HG02973 (cell line): Measurements from ENCODE around the gene TRABD.

ENCODE experiments used
- ATAC-seq: cut with Tn5 transposase; IDR thresholded peaks from one replicate; pipeline ENCODE4 v1.9.1; 2021; ENCODE audit warnings: moderate library complexity; ENCODE audit not compliant: unreplicated experiment

The TRABD gene

DNA sequence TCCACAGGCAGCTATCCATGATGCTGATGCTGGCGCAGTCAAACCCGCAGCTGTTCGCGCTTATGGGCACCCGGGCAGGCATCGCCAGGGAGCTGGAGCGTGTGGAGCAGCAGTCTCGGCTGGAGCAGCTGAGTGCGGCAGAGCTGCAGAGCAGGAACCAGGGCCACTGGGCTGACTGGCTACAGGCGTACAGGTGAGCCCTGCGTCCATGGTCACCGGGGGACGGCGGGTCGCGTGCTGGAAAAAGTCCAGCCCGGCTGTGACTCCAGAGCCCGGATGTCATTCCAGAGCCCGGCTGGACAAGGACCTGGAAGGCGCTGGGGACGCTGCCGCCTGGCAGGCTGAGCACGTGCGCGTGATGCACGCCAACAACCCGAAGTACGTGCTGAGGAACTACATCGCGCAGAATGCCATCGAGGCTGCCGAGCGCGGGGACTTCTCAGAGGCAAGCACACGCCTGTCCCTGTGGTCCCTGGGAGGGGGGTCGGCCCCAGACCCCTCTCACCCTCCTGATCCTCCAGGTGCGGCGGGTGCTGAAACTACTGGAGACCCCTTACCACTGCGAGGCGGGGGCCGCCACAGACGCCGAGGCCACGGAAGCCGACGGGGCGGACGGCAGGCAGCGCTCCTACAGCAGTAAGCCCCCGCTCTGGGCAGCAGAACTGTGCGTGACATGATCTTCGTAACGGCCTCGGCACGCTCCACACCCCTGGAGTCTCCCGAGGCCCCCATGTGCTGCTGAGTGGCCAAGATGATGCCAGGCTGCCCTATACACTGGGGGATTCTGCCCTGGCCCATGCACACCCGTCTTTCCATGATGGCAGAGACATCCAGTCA is 31.2 kb downstream of the TRABD start:
- no peak for ATAC-seq

DNA sequence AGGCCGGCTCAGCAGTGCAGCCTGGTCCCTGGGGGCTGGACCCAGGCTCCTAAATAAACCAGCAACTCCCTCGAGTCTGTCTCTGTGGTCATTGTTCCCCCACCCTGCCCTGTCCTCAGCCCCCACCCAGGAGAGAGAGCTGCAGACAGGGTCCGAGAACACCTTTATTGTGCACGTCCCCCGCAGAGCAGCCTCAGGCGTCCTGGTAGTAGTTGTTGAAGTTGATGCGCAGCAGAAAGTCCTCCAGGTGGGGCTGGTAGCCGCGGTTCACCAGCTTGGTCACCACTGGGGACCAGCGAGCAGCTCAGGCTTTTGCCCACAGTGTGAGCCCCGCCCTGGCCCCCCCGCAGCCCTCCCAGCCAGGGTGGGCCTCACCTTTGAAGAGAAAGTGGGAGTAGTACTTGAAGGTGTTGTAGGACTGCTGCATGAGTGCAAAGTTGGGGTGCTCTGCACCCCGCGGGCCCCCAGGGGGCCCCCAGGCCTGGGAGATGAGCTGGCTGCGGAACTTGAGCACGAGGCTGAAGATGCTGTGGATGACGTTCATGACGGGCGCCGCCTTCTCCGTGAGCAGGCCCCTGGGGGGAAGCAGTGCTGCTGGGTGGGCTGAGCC is 31.9 kb downstream of the TRABD start:
- no peak for ATAC-seq

DNA sequence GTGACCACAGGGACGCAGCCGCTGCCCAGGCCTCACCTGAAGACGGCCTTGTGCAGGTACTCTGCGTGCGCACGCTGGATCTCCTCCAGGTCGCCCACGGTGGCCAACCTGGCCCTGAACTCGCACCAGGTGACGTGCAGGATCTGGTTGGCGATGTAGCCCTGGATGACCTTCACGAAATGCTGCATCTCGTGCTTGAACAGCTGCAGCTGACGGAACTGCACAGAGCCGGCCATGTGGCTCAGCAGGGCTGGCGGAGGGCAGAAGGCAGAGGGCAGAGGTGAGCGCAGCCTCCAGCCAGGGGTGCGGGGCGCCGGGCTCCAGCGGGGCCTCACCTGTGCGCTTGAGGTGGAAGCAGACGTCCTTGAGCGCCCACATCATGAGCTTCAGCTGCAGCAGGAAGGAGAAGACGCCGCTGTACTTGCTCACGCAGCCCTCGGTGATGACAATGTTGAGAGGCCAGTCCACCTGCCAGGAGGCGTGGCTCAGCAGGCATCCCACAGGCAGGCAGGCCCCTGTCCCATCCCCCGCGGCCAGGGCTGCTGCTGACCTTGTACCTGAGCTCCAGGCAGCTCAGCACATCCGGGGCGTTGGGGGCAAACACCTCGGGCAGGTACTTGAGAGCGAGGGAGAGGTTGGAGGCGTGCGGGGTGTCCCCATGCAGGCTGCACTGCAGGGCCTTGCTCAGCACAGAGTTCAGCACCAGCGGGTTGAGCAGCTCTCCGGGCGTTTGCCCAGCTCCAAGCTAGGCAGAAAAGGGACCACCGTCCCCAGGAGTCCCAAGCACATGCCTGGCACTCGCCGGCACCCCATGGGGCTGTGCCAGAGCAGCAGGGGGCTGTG is 32.7 kb downstream of the TRABD start:
- no peak for ATAC-seq

DNA sequence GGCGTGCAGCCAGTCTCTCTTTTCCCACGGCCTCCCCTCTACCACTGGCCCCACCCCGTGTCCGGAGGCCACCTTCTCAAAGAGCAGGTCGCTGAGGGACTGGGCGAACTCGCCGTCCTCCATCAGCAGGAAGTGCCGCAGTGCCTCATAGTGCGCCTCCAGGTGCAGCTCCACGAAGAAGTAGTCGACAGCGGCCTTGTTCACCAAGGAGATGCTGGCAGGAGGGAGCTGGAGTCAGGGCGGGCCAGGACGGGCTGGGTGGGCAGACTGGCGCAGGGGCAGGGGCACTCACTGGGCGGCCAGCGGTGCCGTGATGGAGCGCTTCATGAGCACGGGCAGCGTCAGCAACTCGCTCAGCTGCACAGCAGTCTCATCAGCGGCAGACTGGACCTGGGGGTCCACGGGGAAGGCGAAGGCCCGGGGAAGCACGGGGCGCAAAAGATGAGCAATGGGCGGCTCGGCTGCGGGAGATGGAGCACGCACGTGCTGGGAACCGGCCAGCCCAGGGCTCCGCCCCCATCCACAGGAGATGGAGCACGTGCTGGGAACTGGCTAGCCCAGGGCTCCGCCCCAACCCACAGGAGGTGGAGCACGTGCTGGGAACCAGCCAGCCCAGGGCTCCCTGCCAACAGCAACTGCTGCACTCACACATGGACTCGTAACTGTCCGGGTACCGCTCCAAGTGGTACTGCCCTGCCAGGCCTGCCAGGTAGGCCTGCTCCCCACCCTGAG is 33.4 kb downstream of the TRABD start:
- ATAC-seq = no peak

DNA sequence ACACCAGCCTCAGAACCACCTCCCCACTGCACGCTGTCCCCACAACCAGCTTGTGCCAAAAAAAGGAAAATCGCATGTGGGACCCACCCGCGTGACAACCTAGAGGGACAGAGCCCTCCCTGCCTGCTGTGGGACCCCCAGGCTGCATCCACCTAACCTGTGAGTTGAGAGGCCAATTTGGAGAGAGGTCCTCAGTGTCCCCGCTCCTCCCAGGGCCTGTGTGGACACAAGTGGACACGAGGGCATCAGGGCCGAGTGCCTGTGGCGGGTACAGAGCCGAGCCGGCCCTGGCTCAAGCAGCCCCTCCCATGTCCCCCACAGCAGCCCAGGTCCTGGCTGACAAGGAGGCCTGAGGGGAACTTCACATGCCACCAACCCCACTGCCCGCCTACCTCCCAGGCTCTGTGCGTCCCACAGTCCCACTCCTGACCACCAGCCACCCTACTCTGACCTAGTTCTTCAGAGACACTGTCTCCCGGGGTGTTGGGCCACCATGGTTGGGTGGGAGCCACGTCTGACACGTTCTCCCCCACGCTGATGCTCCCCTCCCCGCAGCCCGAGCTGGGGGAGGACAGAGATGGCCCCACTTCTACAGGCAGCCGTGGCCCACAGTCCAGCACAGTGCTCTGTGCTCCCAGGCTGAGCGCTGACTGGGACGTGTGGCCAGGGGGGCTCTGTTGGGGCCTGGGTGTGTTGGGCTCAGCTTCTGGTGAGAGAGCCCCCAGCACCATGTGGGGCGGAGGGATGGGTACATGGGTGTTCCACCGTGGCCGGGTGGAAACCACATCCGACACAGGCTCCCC is 34.3 kb downstream of the TRABD start:
- no peak for ATAC-seq

DNA sequence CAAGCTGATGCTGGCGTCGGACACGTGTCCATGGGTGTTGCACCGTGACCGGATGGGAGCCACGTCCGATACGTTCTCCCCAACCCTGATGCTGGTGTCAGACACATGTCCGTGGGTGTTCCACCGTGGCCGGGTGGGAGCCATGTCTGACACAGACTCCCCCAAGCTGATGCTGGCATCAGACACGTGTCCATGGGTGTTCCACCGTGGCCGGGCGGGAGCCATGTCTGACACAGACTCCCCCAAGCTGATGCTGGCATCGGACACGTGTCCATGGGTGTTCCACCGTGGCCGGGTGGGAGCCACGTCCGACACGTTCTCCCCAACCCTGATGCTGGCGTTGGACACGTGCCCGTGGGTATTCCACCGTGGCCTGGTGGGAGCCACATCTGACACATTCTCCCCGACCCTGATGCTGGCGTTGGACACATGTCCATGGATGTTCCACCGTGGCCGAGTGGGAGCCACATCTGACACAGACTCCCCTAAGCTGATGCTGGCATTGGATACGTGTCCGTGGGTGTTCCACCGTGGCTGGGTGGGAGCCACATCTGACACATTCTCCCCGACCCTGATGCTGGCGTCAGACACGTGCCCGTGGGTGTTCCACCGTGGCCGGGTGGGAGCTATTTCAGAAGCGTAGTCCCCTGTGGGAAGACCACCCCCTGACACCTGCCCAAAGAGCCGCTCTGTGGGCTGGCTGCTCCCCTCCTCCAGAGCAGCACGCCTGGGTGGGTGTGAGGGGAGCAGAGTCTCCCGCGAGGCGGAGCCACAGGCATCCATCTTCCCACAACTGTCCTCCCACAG is 35.1 kb downstream of the TRABD start:
- no peak for ATAC-seq

DNA sequence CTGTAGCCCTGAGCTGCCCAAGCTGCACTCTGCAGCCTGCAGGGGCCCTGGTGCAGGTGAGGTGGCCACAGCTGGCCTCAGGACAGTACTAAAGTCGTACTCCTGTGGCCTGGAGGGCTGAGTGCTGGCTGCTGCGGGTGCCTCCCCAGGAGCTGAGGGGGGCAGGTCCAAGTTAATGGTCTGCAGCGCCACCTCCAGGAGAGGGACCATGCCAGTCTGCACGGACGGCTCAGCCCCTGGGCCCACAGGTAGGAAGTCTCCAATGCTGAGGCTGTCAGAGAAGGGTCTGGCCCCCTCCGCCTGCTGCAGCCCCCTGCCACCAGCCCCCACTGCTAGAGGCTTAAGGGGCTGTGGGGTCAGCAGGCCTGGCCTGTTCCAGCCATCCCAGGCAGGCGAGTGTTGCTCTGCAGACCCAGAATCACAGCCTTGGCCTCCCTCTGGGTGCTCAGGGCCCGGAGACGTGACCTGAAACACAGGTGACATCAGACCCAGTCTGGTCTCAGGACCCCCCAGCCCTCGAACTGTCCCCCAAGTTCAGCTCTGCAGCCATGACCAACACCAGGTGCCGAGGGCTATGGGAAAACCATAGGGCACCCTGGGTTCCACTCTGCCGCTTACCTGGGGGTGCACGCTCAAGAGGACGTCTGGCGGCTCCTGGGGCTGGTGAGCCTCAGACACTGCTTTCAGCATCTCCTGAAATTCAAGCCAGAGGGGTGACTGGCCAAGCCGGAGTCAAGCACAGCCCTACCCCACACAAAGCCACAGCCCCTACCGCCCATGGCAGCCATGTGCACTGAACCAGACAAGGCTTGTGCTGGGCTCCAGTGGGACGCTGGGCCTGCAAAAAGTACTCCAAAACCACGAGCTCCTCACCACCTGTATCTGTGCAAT is 35.9 kb downstream of the TRABD start:
- ATAC-seq = no peak

DNA sequence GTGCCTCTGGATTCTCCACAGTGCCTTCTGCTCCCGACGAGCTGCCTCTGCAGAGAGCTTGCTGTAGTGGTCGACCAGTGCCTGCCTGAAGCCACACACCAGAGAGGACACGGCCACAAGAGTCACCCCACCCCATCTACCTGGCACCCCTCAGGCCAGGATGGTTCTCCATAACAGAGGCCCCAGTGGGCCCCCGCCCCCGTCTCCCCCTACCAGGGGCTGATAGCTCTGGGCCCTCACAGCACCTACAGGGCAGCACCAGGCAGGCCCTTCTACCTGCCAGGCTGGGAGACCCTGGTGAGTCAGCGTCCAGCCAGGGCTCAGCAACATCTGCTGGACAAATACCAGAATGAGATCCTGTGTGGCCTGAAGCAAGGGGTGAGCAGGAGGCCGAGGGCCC is 36.8 kb downstream of the TRABD start:
- no peak for ATAC-seq

DNA sequence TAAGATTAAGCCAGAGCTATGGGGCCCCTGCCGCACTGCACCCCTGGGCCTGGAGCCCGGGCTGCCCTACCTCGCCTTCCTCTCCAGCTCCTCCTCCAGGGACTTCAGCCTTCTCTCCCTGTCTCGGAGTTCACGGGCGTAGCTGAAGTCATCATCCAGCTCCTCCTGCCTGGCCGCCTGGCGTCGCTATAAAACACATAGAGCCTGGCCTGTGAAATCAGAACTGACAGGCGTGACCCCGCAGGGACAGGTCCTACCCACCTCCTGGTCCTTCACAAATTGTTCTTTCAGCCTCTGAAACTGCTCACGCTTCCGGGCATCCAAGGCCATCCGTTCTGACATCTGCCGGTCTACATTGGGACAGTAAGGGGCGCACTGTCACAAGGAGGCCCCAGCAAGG is 38.4 kb downstream of the TRABD start:
- ATAC-seq = no peak

DNA sequence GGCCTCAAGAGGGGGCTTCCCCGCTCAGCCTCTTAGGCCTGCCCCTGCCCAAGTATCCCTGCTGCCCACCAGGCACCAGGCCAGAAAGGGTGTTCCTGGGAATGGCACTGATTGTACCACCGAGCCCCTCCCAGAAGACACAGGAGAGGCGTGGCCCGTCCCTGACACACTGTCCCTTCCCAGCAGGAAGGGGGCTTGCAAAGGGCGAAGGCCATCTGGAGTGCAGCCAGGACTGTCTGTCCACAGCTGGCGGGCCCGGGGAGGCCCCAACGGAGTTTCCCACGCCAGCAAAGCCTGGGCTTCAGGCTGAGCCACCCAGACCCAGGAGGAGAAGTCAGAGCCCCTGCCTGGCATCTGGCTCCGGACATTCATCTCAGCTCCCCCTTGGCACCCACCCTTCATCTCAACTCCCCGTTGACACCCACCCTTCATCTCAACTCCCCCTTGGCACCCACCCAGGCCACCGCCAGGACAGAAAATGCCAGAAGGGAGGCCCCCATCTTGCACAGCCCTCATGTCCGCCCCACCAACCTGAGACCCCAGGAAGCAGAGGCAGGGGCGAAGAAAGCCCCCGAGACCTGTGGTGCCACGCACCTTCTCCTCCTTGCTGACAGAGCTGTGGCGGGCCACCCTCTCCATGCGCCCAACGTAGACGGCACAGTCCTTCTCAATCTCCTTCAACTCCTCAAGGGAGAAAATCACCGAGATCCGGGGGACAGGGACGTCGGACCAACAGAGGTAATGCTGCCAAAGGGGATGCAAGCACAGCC is 39.7 kb downstream of the TRABD start:
- ATAC-seq = no peak

DNA sequence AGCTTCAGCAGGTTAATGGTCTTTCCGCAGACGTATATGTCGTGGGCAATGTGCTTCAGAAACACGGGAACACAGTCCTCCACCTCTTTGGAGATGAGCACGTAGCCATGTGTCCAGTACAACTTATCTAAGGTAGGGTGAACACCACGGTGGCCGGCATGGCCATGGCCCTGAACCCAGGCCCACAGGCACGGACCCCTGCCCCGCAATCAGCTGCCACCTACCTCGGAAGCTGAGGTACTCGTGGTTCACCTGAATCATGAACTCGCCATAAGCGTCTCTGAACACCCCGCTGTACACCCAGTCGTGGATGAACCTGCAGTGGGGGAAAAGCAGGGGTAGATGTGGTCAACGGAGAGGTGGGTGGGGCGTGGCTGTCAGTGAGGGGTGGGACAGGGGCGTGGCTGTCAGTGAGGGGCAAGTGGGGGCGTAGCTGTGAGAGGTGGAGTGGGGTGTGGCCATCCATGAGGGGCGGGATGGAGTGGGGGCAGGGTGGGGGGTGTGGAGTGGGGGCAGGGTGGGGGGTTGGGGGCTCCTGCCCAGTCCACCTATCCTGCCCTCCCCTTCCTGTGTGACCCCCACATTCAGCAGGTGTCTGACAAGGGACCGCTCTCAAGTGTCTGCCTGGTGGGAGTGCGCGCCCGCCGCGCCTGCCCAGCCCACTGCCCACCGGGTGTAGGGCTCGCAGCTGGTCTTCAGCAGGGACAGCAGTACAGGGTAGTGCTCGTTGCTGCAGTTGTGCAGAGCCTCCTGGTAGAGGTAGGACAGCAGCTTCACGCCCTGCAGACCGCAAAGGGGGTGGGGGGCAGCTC is 40.6 kb downstream of the TRABD start:
- ATAC-seq = no peak

DNA sequence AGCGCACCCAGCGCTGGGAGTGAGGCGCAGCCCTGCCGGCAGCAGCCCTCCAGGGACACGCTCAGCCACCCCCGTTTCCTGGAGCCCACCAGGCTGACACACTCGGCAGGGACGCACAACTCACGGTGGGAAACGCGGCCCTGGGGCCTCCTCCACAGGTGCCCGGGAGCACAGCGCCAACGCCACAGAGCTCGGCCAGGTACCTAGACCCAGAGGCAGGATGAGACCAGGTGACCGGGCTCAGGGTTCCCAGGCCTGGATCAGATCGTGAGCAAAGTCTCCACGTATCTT is 41.1 kb downstream of the TRABD start:
- no peak for ATAC-seq

DNA sequence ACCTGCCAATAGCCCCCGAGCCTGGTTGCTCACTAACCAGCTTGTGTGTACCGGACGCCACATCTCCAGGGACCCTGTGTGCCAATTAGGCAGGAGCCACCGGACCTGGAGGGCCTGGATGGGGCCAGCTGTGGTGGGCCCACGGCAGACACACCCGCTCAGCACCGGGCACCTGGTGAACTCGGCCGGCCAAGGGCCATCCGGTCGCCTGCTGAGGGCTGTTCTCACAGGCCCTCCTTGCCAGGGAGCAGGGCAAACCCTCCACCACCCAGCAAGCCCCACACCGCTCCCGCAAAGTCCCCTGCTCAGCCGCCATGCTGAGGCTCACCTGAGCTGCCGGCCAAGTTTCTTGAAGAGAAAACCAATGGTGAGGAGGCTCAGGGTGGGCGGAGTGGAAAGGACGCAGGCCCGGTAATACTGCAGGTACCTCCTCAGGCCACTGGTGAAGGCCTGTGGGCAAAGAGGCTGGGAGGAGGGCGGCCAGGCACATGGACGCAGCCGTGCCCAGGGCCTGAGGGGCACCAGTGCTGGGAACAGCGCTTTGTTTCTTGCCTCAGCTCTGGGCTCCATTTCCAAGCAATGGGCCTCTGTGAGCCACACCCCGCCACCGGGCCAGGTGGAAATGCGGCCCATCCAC is 42.0 kb downstream of the TRABD start:
- no peak for ATAC-seq

DNA sequence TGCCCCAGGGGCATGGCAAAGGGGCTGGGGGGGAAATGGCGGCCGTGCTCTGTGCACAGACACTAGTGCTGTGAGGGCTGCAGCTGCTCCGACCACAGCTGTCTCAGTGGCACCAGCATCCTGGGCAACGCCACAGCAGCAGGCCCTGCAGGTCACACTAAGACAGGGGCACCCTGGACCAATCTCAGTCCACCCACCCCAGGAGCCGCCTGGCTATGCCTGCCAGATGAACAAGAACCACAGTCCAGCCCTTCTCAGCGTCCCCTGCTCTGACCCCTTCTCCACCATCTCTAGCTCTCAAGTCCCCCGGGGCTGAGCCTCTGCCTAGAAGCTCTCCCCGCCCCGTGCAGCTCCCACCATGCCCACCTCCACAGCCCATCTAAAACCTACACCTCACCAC is 42.7 kb downstream of the TRABD start:
- no peak for ATAC-seq

DNA sequence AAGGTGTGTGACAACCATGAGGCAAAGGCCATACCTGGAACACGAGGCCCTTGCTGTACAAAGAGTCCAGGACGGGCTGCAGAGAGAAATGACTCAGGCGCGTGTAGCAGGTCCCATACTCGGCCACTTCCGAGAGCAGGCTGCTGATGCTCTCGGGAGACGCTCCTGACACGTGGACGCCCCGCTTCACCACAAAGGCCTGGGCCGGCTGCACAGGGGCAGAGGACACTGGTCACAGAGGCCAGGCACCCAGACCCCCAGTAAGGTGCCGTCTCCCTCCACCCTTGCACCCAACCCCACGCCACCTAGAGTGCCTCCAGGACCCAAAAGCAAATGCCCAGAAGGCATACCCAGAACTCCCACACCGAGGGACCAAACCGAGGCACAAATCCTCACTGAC is 43.7 kb downstream of the TRABD start:
- ATAC-seq = no peak

DNA sequence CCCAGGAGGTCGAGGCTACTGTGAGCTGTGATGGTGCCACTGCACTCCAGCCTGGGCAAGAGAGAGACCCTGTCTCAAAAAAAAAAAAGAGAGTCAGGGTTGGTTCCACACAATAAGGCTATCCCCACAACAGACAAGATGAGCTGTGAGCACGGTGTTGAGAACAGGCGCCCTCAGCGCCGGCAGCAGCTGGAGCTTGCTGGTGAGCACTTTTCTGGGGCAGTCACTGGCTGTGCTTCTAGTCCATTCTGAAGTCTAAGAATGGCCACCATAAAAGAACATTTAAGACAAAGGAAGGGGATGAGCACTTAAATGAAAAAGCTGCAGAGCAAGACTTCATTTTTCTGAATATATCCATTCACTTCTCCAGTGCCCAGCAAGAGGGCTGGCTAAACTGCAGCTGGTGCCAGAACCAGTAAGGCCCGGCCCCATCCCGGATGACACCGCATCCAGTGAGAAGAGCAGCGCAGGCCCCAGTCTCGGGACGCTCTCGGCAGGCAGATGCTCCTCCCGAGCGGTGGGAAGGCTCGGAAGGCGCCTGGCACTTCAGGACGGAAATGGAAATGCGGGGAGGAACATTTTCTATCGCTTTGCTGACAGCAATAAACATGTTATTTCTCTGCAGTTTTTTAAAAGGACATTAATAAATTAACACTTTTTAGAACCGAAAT is 46.9 kb downstream of the TRABD start:
- no peak for ATAC-seq
